NCI-H2081 (cell line): ENCODE results near the gene PLPPR4.

Experiments
- DNase-seq, 2 experiments: peaks; one replicate each; lab custom pipeline; 2025; lab: John Stamatoyannopoulos, UW

The PLPPR4 gene

GRCh38 chr1:99347041-99347684, 82.9 kb downstream of the PLPPR4 start:
- DNase-seq: no peak

- DNase-seq: no peak
These were observed 84.3 kb downstream of the PLPPR4 start for GRCh38 chr1:99348397-99349132.

- no peak for DNase-seq
These were observed 88.5 kb downstream of the PLPPR4 start for GRCh38 chr1:99352821-99353220.

GRCh38 chr1:99358770-99359169, 94.5 kb downstream of the PLPPR4 start:
- no peak for DNase-seq
